Chondrocyte (in vitro differentiated cells): Measurements from ENCODE around the gene GPR146. TPM values are rescaled to one million over a fixed set of nuclear protein-coding genes. Genes with fewer than 3 reads are reported as not detected.

Experiments
- DNase-seq: peaks from one replicate; pipeline ENCODE4 v3.0.0; 2021; ENCODE audit warnings: mixed read lengths, low spot score
- H3K27ac Mint-ChIP-seq: one replicate; pipeline ENCODE4 v1.8.0; 2021; ENCODE audit warnings: mild to moderate bottlenecking, moderate library complexity, mixed read lengths; ENCODE audit not compliant: unreplicated experiment
- H3K27me3 Mint-ChIP-seq: 2 replicates; pipeline ENCODE4 v1.8.0; 2021; ENCODE audit warnings: low read depth, mixed read lengths
- H3K36me3 Mint-ChIP-seq: 2 replicates; pipeline ENCODE4 v1.8.0; 2021; ENCODE audit warnings: low read depth, mixed read lengths
- H3K4me1 Mint-ChIP-seq: 2 replicates; pipeline ENCODE4 v1.8.0; 2021; ENCODE audit warnings: low read depth, mild to moderate bottlenecking, mixed read lengths
- H3K4me3 Mint-ChIP-seq: one replicate; pipeline ENCODE4 v1.8.0; 2021; ENCODE audit warnings: mild to moderate bottlenecking, moderate library complexity, mixed read lengths; ENCODE audit not compliant: unreplicated experiment
- H3K9me3 Mint-ChIP-seq: 2 replicates; pipeline ENCODE4 v1.8.0; 2021; ENCODE audit warnings: low read depth, mixed read lengths
- total RNA-seq: library from RNA; stranded (reverse); gene quantifications from 3 replicates; pipeline ENCODE4 v1.2.1, GENCODE V29; 2021
- TF ChIP-seq, protein P1 (sequence below): fragments of 200-600 bp; sonication (generic); IDR thresholded peaks from 2 replicates; pipeline ENCODE4 v1.5.0; 2021; ENCODE audit warnings: antibody characterized with exemption, mild to moderate bottlenecking, moderate library complexity

The GPR146 gene
- total RNA-seq, 1 donor from 2014 or later = 3.8 TPM

DNA sequence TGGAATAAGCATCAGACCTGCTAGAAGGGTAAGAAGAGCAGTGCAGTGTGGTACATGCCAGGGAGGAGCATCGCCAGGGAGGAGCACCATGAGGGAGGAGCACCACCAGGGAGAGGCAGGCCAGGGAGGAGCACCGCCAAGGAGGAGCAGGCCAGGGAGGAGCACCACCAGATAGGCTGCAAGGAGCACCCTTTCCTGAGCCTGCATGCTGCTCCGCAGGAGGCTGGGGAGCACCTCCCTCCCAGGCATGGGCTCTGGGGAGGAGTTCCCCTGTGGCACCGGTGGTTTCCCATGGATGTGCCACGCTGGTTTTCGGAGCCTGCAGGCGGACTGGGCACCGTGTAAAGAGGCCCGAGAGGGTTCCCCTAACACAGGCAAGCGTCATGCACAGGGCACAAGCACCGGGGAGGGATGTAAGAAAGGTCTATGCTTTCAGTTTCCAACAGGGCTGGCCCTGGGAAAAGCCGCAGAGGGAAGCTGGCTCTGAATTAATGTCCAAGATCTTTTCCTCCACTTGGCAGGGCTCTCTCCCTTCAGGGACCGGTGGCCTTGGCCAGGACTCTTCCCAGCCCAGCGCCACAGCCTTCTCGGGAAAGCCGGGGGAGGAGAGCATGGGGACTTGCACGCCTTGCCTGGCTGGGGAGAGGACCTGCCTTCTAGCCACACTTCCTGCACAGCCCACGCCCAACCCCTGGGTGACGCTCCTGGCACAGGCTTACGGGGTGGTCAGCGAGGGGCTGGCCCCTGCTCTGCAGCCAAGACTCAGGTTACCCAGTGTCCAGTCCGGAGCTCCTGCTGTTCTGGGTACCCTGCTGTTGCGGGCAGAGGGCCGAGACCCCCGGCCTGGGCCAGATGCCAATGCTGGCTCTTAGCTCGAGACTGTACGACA lies 32.1 kb downstream of the GPR146 start:
- no peak for DNase-seq
- H3K4me1 Mint-ChIP-seq = peaks cover 5% of the 10 kb centered on the region
- no peaks in the 10 kb centered on the region for H3K9me3 Mint-ChIP-seq
- H3K27ac Mint-ChIP-seq = peak overlapping the region; percentile 57
- TF ChIP-seq, protein P1, sequence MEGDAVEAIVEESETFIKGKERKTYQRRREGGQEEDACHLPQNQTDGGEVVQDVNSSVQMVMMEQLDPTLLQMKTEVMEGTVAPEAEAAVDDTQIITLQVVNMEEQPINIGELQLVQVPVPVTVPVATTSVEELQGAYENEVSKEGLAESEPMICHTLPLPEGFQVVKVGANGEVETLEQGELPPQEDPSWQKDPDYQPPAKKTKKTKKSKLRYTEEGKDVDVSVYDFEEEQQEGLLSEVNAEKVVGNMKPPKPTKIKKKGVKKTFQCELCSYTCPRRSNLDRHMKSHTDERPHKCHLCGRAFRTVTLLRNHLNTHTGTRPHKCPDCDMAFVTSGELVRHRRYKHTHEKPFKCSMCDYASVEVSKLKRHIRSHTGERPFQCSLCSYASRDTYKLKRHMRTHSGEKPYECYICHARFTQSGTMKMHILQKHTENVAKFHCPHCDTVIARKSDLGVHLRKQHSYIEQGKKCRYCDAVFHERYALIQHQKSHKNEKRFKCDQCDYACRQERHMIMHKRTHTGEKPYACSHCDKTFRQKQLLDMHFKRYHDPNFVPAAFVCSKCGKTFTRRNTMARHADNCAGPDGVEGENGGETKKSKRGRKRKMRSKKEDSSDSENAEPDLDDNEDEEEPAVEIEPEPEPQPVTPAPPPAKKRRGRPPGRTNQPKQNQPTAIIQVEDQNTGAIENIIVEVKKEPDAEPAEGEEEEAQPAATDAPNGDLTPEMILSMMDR = no peak
- H3K27me3 Mint-ChIP-seq = no peaks in the 10 kb centered on the region
- no peak overlapping the region for H3K4me3 Mint-ChIP-seq
- no peaks in the 10 kb centered on the region for H3K36me3 Mint-ChIP-seq

DNA sequence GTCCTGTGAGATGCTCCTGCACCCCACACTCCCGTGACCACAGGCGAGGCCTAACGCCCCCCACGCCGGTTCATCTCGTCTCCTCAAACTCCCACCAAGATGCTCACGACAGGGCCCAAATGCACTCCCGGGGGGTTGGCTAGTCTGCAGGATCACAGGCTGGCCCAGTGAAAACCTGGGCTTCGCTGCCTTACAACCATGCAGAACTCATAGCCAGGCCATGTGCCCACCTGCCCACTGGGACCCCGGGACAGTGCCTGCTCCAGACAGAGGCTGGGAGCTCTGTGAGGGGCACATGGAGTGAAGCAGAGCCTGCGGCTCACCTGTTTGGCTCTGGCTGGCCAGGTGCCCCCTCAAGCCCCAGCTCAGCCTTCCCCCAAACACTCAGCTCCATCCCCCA lies 34.2 kb downstream of the GPR146 start:
- H3K9me3 Mint-ChIP-seq = no peaks in the 10 kb centered on the region
- H3K4me1 Mint-ChIP-seq = no peaks in the 10 kb centered on the region
- no peaks in the 10 kb centered on the region for H3K36me3 Mint-ChIP-seq
- H3K27ac Mint-ChIP-seq = no peak overlapping the region
- H3K27me3 Mint-ChIP-seq = no peaks in the 10 kb centered on the region
- no peak for DNase-seq
- TF ChIP-seq, protein P1 = no peak
- H3K4me3 Mint-ChIP-seq = no peak overlapping the region

DNA sequence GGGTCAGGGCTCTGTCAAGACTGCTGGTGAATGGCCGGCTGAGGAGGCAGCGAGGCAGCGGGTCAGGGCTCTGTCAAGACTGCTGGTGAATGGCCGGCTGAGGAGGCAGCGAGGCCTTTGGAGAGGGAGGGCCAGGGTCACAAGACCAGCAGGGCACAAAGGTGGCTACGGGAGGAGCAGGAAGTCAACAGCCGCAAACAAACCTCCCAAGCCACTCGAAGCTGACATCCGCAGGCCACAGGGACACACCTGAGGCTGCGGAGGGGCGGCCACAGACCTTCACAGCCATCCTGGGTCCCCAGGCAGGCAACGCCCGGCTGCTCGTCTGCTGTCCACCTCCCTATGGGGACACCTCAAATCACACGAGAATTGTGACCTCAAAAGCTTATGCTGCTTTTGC lies 34.6 kb downstream of the GPR146 start:
- Mint-ChIP-seq H3K4me1 (no peaks in the 10 kb centered on the region), H3K9me3 (no peaks in the 10 kb centered on the region), H3K27me3 (no peaks in the 10 kb centered on the region), H3K4me3 (no peak overlapping the region), H3K36me3 (no peaks in the 10 kb centered on the region), H3K27ac (no peak overlapping the region)
- TF ChIP-seq, protein P1 = no peak
- no peak for DNase-seq

DNA sequence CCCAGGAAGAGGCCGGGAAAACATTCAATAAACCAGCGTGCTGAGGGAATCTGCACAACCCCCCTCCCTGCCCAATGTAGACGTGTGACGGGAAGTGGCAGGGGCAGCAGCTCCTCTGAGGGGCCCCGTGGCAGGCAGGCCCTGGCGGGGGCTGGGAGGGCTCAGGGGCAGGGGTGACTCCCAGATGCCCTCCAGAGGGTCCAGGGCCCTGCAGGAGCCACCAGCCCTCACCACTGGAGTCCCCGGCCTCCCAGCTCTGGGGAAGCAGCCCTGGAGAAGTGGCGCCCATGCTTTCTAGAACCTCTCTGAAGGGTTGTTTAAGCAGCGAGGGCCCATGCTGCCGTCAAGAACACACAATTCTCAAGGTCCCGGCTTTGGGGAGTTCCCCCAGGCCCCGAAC lies 35.2 kb downstream of the GPR146 start:
- TF ChIP-seq, protein P1 = no peak
- no peak for DNase-seq
- Mint-ChIP-seq H3K9me3 (no peaks in the 10 kb centered on the region), H3K4me1 (peaks cover 3% of the 10 kb centered on the region), H3K27ac (no peak overlapping the region), H3K36me3 (no peaks in the 10 kb centered on the region), H3K4me3 (no peak overlapping the region), H3K27me3 (no peaks in the 10 kb centered on the region)

DNA sequence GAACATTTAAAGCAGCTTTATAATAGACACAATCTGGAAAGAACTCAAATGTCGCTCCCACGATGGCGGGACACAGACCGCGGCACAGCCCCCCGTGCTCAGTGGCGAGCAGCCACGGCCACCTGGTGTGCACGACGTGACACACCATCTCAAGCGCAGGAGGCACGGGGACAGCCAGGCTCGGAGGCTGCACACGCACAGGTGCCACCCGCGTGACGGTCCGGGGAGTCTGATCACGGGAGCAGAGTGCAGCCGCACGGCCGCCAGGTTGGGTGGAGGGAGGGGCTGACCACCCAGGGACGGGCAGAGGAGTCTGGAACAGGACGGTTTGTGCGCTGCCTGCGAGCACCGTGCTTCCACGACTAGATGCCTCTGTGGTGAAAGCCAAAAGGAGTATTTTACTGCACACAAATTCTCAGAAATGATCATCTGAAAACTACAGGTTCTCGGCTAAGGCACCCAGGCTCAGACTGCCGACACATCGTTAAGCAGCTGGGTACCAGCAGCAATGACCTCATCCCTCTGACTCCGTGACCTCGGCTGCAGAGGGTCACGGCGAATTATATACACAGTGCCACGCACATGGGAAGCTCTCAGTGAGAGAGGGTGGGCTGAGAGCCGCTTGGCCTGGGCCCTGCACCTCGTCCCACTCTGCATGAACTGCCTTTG lies 36.0 kb downstream of the GPR146 start:
- Mint-ChIP-seq H3K36me3 (no peaks in the 10 kb centered on the region), H3K9me3 (no peaks in the 10 kb centered on the region), H3K4me1 (peaks cover 11% of the 10 kb centered on the region), H3K4me3 (no peak overlapping the region), H3K27ac (no peak overlapping the region), H3K27me3 (no peaks in the 10 kb centered on the region)
- no peak for DNase-seq
- TF ChIP-seq, protein P1 = no peak
